Neural cell (in vitro differentiated cells): ENCODE results near the gene DYRK3.

Experiments
- CTCF ChIP-seq: fragments of 450-650 bp; IDR thresholded peaks from 2 replicates; pipeline ENCODE4 v1.5.1; 2014; ENCODE audit warnings: antibody characterized with exemption, mild to moderate bottlenecking, moderate library complexity; ENCODE audit not compliant: poor library complexity, severe bottlenecking
- EZH2 ChIP-seq: fragments of 200-600, 300-800 bp; shearing (Covaris generic), sonication (generic); IDR thresholded peaks from 2 replicates; pipeline ENCODE4 v1.6.1; 2014; ENCODE audit warnings: antibody characterized with exemption, low read length, borderline replicate concordance, mild to moderate bottlenecking; ENCODE audit not compliant: insufficient read depth, poor library complexity, severe bottlenecking
- POLR2AphosphoS5 ChIP-seq: IDR thresholded peaks from 2 replicates; pipeline ENCODE4 v1.6.1; 2012

- TF ChIP-seq CTCF (no peak), POLR2AphosphoS5 (no peak), EZH2 (no peak)
These were observed 25.9 kb upstream of the DYRK3 start for GRCh38 chr1:206609229-206609991.
